Stimulated activated CD4-positive, alpha-beta T cell treated with anti-CD3 and anti-CD28 coated beads, Interleukin-1b, Interleukin-23, amount 100 ng/mL, for 48 hours (primary cell): Measurements from ENCODE around the gene MAGEB1.

ENCODE experiments used
- DNase-seq: peaks from one replicate; pipeline ENCODE4 v3.0.0-alpha.2; 2020

The MAGEB1 gene

DNA sequence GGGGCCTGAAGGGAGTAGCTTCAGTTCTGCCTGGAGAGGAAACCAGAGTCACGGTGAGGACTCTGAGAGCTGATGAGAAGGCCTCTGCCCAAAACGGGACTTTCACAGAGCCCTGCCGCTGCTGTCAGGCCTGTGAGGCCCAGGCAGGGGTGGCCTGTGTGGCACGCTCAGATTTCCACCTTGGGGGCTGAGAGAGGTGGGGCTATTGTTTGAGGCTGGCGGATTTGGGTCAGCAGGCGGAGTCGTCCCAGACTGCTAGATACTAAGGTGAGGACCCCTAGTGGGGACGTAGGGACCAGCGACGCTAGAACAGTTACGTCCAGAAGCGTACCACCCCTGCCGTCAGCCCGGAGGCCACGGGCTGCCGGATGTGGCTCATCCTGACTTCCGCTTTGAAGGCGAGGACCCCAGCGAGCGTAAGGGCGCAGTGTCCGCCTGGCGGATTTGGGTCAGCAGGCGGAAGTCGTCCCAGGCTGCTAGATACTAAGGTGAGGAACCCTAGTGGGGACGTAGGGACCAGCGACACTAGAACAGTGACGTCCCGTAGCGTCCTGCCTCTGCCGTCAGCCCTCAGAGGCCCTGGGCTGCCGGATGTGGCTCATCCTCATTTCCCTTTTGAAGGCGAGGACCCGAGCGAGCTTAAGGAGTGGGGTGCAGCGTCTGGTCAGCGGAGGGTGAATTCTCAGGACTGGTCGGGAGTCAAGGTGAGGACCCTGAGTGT, at the start of gene MAGEB1:
Gene MAGEB1, plus strand, starts transcription at position 378 of the 721 bp plus-strand sequence. CDS start 3,348 bp downstream, outside the sequence.
- no peak for DNase-seq

GRCh38 chrX:30212172-30212571, 34.8 kb upstream of the MAGEB1 start:
- no peak for DNase-seq

DNA sequence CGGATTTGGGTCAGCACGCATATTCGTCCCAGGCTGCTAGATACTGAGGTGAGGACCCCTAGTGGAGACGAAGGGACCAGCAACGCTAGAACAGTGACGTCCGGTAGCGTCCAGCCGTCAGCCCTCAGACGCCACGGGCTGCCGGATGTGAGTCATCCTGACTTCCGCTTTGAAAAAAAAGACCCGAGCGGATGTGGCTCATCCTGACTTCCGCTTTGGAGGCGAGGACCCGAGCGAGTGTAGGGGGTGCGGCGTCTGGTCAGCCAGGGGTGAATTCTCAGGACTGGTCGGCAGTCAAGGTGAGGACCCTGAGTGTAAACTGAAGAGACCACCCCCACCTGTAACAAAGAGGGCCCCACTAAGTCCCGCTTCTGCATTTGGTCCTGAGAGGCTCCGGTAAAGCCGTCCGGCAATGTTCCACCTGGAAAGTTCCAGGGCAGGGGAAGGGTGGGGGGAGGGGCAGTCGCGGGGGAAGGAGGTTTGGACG, 31.5 kb upstream of the MAGEB1 start, which contains the start of gene MAGEB2:
Gene MAGEB2, plus strand, starts transcription at position 207 of the 487 bp plus-strand sequence. CDS start 3,018 bp downstream, outside the sequence.
- no peak for DNase-seq

DNA sequence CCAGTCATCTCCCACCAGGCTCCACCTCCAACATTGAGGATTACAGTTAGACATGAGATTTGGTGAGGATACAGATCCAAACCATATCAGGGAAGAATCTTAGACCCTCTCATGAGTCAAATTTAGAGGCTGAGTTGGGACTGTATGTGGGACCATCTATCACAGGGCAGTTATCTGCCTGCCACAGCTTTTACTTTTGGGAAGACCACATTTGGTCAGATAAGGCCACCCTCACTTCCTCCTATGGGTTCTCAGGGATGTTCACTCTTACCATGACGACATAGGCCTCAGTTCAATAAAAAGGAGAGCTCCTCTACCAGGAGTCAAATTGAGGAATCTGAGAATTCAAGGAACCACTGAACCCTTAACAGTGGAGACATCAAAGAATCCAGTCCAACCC, 29.5 kb upstream of the MAGEB1 start:
- DNase-seq: no peak

DNA sequence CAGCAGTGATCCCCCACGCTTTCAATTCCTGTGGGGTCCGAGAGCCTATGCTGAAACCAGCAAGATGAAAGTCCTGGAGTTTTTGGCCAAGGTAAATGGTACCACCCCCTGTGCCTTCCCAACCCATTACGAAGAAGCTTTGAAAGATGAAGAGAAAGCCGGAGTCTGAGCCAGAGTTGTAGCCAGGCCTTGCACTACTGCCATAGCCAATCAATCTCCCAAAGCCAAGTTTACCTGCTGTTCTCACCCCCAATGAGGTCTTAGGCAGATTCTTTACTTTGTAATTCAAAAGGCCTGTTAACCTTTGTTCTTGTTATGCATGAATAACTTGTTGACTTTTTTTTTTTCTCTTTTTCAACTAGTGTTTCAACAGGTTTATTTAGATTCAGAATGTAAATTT, 27.6 kb upstream of the MAGEB1 start:
- DNase-seq: no peak

DNA sequence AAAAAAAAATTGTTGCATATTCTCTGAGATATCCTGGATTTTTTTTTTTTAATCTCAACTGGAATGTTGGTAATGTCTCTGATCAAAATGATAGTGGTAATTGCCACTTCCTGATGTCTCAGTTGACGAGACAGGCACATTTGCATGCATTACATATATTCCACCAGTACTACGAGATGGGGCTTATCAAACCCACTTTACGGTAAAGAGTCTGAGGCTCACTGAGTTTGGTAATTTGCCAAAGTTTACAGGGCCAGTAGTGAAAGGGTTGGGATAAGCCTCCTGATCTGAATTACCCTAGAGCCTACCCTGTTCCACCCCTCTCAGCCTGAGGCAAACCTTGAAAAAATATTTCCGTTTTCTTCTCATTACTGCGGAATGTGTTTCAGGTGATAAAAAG, 26.3 kb upstream of the MAGEB1 start:
- DNase-seq: no peak

- DNase-seq: no peak
Measured at GRCh38 chrX:30224536-30224935, 22.4 kb upstream of the MAGEB1 start.

GRCh38 chrX:30228526-30228925, 18.4 kb upstream of the MAGEB1 start:
- no peak for DNase-seq

GRCh38 chrX:30230395-30230794, 16.6 kb upstream of the MAGEB1 start, which contains the start of gene MAGEB3:
Gene MAGEB3, plus strand, starts transcription at chrX:30230657. Its CDS starts 5,268 bp downstream, at chrX:30235925.
- no peak for DNase-seq

GRCh38 chrX:30241724-30242415, 5.1 kb upstream of the MAGEB1 start, which contains the start of gene MAGEB4:
Gene MAGEB4, plus strand, starts transcription at chrX:30242000. Its CDS starts 136 bp downstream, at chrX:30242136.
- DNase-seq: no peak

GRCh38 chrX:30248854-30249253, 1.9 kb downstream of the MAGEB1 start:
- DNase-seq: no peak

GRCh38 chrX:30253257-30253656, 6.3 kb downstream of the MAGEB1 start:
- no peak for DNase-seq

GRCh38 chrX:30259927-30260326, 13.0 kb downstream of the MAGEB1 start:
- no peak for DNase-seq

GRCh38 chrX:30261012-30261411, 14.1 kb downstream of the MAGEB1 start:
- no peak for DNase-seq

DNA sequence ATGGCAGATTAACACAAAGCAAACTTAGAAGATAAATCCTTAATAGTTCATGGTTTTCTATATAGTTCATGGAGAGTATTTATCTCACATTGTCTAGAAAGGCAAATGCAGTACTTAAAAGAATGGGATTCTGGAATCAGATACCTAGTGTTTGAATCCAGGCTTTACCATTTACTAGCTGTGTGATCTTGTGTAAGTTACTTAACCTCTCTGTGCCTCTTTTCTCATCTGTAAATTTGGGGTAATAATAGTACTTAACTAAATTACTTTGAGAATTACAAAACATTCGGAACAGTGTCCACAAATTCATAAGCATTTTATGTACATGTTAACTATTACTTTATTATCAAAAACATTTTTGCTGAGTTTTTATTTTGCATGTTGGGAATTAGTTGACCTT, 15.8 kb downstream of the MAGEB1 start:
- DNase-seq: no peak

- DNase-seq: no peak
Measured at GRCh38 chrX:30270639-30271038, 23.7 kb downstream of the MAGEB1 start.

DNA sequence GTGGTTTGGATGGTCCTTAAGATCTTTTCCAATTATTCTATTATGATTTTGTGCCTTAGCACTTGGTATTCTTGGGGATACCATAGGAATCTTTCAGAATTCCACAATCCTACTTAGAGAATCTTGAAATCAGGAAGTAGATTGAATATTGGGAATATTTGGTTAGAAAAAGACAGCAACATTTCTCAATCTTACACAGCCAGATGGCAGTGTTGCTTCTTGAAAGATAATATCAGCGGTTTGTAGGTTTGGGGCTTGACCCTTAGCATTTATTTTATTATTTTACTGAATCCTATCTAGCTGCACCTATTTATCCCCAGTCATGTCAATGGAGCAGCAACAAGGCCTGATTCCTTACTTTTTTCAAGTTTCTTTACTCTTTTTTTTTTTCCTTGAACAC, 28.6 kb downstream of the MAGEB1 start:
- no peak for DNase-seq

- DNase-seq: no peak
Measured at GRCh38 chrX:30278365-30278764, 31.4 kb downstream of the MAGEB1 start.

- no peak for DNase-seq
Measured at GRCh38 chrX:30280428-30280827, 33.5 kb downstream of the MAGEB1 start.

- DNase-seq: no peak
Measured at GRCh38 chrX:30282527-30282926, 35.6 kb downstream of the MAGEB1 start.

- no peak for DNase-seq
Measured at GRCh38 chrX:30283456-30284200, 36.7 kb downstream of the MAGEB1 start.

- no peak for DNase-seq
Measured at GRCh38 chrX:30296408-30297254, 49.7 kb downstream of the MAGEB1 start.
